ELF-1 (cell line): Measurements from ENCODE around the gene DLG5.
"Not testable (repeated sequence)": the region's sequence is repeated elsewhere in the genome, so short reads cannot be mapped to it uniquely, and the experiment has no call there.

ENCODE experiments used
- DNase-seq: peaks from one replicate; pipeline ENCODE4 v3.0.0-alpha.2; 2016; ENCODE audit warnings: low read depth, low spot score

Gene DLG5

GRCh38 chr10:77770081-77770867, 156.3 kb downstream of the DLG5 start:
- DNase-seq = no peak

DNA sequence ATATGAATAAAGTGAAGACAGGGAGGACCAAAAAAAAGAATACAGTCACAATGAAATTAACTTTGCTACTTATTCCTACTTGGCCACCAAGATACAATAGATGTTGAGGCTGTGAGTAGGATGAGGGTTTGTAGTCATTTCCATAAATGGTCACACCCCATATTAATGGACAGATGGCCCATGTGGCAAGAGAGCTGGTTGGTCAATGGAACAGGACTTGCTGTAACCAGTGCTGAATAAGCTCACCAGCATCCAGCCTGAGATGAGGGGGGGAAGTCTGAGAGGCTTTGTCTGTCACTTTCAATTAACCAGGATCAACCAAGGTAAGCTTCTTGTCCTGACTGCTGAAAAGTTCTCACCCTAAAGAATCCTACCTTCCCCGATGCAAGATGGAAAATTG, 158.5 kb downstream of the DLG5 start:
- DNase-seq = no peak

- DNase-seq = peak; percentile 43
These were observed 162.8 kb downstream of the DLG5 start for GRCh38 chr10:77763453-77764430.

DNA sequence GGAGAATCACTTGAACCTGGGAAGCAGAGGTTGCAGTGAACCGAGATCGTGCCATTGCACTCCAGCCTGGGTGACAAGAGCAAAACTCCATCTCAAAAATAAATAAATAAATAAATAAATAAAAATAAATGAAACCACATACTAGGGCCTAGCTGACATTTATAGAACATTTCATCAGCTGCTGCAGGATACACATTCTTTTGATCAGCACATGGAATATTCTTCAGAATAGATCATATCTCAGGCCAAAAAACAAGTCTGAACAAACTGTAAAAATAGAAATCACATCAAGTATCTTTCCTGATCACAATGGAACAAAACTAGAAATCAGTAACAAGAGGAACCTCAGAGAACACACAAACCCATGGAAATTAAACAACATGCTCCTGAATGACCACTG, 168.1 kb downstream of the DLG5 start:
- not testable (repeated sequence) for DNase-seq

DNA sequence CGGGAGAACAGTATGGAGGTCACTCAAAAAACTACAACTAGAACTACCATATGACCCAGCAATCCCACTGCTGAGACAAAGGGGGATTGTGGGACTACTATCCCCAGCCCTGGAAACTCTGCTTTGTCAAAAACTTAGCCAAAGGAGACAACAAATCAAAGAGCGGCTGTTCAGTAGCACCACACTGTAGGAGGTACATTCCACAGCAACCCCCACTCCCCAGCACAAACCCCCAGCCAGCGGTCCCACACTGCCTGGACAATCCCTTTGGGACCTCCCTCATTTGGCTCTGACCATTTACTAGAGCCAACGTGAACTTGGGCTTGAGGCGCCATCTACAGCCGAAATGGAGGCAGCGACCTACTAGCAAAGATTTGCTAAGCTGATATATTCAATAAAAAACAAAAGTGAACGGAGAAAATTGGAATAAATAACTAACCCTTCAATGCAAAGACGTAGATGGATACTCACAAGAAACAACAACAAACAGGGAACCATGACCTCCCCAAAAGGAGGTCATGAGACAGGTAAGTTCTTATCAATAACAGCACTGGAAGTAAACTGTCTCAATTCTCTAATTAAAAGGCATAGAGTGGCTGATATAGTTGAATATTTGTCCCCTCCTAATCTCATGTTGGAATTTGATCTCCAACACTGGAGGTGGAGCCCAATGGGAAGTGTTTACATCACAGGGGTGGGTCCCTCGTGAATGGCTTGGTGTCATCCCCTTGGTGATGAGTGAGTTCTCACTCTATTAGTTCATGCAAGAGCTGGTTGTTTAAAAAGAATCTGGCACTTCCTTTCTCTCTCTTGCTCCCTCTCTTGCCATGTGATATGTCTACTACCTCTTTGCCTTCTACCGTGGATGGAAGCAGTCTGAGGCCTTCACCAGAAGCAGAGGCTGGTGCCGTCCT, 170.0 kb downstream of the DLG5 start:
- peak; percentile 73 for DNase-seq

DNA sequence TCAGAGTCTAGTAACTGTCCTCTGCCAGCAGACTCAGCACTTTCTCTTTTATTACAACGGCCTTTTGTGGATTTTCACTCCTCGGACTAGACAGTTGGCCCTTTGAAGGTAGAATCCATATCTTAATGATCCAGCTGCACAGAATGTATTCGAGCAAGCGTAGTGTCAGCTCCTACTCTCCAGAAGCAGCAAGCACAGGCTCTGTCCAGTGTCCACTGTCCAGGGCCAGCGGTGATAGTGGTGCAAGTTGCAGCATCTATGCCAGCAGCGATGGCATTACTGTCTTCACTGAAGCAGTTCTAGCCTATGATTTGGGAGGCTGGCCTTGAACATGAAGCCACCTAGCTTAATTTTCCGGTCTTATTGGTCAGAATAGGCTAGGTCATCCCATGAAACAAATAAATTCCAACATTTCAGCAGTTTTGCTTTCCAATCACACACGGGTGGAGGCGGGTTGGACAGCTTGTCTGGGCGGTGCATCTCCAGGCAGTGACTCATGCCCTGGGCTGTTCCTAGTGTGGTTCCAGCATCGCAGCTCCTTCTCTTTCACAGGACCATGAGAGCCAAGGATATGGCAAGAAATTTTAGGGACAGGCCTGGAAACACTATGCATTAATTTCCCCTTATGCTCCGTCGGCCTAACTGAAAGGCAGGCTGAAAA, 180.4 kb downstream of the DLG5 start:
- no peak for DNase-seq

DNA sequence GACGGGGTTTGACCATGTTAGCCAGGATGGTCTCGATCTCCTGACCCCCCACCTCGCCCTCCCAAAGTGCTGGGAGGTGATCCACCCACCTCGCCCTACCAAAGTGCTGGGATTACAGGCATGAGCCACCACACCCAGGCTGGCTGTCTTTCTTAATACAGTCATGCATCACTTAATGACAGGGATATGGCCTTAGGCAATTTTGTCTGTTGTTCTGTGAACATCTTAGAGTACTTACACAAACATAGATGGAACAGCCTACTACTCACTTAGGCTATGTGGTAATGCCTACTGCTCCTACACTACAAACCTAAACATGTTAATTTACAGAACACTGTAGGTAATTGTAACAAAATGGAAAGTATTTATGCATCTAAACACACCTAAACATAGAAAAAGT, 182.3 kb downstream of the DLG5 start:
- no peak for DNase-seq

DNA sequence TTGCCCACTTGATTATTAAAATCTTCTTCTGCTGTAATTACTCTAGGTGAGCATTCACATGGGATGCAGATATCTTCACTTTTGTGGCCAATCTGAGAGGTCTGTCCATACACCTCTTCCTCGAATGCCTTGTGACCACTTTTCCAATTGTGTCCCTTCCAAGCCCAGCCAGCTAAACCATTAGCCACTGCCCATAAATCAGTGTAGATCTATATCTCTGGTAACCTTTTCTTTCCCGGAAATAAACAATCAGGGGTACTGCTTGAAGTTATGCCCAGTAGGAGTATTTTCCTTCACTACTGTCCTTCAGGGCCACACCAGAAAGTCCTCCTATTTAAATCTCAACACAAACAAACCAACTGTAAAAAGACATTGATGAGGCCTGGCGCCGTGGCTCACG, 184.4 kb downstream of the DLG5 start:
- DNase-seq = no peak

DNA sequence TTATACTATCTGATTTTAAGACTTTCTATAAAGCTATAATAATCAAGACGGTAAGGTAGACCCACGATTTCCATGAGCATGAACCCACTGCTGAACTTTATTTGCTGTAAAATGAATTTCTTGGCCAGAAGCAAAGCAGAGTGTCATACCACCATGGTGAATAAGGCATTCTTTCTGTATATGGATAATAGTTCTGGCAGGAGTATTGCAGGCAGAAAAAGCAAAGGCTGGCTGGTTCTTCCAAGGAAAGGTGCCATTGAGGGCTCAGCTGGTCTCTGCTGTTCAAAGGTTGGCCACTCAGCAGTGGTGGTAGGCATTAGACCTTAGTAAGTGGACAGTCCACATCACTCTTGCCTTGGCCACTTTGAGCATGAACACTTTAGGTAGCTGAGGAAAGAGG, 184.8 kb downstream of the DLG5 start:
- DNase-seq = no peak
